Measurements from ENCODE around the gene ACBD3.

GRCh38 chr1:226098870-226099835, 87.4 kb downstream of the ACBD3 start:
- TF ChIP-seq CTCF (IDR thresholded peaks at IDR 0.05; ENCODE audit: borderline replicate concordance, extremely low read depth, low read length, poor library complexity, severe bottlenecking) = no peak
- TF ChIP-seq EZH2 (IDR thresholded peaks at IDR 0.05; ENCODE audit: borderline replicate concordance, low read depth, low read length, severe bottlenecking) = no peak
